GM18868 (cell line): ENCODE data around the gene FAM53A.

Experiments used
- ATAC-seq: cut with Tn5 transposase; IDR thresholded peaks from one replicate; pipeline ENCODE4 v1.9.1; 2021; ENCODE audit warnings: mild to moderate bottlenecking, moderate library complexity; ENCODE audit not compliant: unreplicated experiment

Gene FAM53A

GRCh38 chr4:1661695-1662094, 22.4 kb downstream of the FAM53A start:
- no peak for ATAC-seq

GRCh38 chr4:1660948-1661677, 23.0 kb downstream of the FAM53A start:
- no peak for ATAC-seq

GRCh38 chr4:1659104-1660043, 24.7 kb downstream of the FAM53A start:
- no peak for ATAC-seq

- no peak for ATAC-seq
These were observed 25.5 kb downstream of the FAM53A start for GRCh38 chr4:1658581-1658980.

- no peak for ATAC-seq
These were observed 26.0 kb downstream of the FAM53A start for GRCh38 chr4:1658146-1658545.

- no peak for ATAC-seq
These were observed 27.1 kb downstream of the FAM53A start for GRCh38 chr4:1656986-1657385.

GRCh38 chr4:1656132-1656531, 28.0 kb downstream of the FAM53A start:
- no peak for ATAC-seq

- no peak for ATAC-seq
These were observed 28.4 kb downstream of the FAM53A start for GRCh38 chr4:1655676-1656075.

- ATAC-seq, result no peak
These were observed 29.0 kb downstream of the FAM53A start for GRCh38 chr4:1655081-1655480.

- no peak for ATAC-seq
These were observed 29.7 kb downstream of the FAM53A start for GRCh38 chr4:1654216-1654955.

GRCh38 chr4:1653776-1654175, 30.3 kb downstream of the FAM53A start:
- ATAC-seq, result no peak

GRCh38 chr4:1652088-1652487, 32.0 kb downstream of the FAM53A start:
- no peak for ATAC-seq

GRCh38 chr4:1651609-1652008, 32.5 kb downstream of the FAM53A start:
- no peak for ATAC-seq

GRCh38 chr4:1648962-1649361, 35.2 kb downstream of the FAM53A start:
- ATAC-seq, result no peak

GRCh38 chr4:1647432-1647831, 36.7 kb downstream of the FAM53A start:
- ATAC-seq, result no peak

GRCh38 chr4:1646690-1647089, 37.4 kb downstream of the FAM53A start:
- no peak for ATAC-seq

- no peak for ATAC-seq
These were observed 39.0 kb downstream of the FAM53A start for GRCh38 chr4:1644891-1645657.

- no peak for ATAC-seq
These were observed 40.0 kb downstream of the FAM53A start for GRCh38 chr4:1643971-1644735.

GRCh38 chr4:1642196-1642951, 41.7 kb downstream of the FAM53A start:
- ATAC-seq, result no peak
